Subcutaneous adipose tissue (tissue), 4 donors: ENCODE data around the gene ESRRB. TPM values are rescaled to one million over a fixed set of nuclear protein-coding genes. Genes with fewer than 3 reads are reported as not detected.

Source experiments
- total RNA-seq, 4 donors: library from RNA; depleted of rRNA; stranded (reverse); fragments of >200 nt; gene quantifications; one replicate each; pipeline ENCODE4 v1.1.0, GENCODE V29; 2016
- TF ChIP-seq, protein P1 (sequence below): fragments of 450-650 bp; IDR thresholded peaks from one replicate; pipeline ENCODE4 v1.5.1; 2016; ENCODE audit warnings: low read depth, mild to moderate bottlenecking, control low read depth, antibody characterized with exemption, moderate library complexity

The ESRRB gene
- total RNA-seq, 4 donors from 2014 or later = 0.17 TPM; not detected in 3

GRCh38 chr14:76431538-76431937 lies 55.6 kb downstream of the ESRRB start:
- TF ChIP-seq, protein P1, sequence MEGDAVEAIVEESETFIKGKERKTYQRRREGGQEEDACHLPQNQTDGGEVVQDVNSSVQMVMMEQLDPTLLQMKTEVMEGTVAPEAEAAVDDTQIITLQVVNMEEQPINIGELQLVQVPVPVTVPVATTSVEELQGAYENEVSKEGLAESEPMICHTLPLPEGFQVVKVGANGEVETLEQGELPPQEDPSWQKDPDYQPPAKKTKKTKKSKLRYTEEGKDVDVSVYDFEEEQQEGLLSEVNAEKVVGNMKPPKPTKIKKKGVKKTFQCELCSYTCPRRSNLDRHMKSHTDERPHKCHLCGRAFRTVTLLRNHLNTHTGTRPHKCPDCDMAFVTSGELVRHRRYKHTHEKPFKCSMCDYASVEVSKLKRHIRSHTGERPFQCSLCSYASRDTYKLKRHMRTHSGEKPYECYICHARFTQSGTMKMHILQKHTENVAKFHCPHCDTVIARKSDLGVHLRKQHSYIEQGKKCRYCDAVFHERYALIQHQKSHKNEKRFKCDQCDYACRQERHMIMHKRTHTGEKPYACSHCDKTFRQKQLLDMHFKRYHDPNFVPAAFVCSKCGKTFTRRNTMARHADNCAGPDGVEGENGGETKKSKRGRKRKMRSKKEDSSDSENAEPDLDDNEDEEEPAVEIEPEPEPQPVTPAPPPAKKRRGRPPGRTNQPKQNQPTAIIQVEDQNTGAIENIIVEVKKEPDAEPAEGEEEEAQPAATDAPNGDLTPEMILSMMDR = no peak

DNA sequence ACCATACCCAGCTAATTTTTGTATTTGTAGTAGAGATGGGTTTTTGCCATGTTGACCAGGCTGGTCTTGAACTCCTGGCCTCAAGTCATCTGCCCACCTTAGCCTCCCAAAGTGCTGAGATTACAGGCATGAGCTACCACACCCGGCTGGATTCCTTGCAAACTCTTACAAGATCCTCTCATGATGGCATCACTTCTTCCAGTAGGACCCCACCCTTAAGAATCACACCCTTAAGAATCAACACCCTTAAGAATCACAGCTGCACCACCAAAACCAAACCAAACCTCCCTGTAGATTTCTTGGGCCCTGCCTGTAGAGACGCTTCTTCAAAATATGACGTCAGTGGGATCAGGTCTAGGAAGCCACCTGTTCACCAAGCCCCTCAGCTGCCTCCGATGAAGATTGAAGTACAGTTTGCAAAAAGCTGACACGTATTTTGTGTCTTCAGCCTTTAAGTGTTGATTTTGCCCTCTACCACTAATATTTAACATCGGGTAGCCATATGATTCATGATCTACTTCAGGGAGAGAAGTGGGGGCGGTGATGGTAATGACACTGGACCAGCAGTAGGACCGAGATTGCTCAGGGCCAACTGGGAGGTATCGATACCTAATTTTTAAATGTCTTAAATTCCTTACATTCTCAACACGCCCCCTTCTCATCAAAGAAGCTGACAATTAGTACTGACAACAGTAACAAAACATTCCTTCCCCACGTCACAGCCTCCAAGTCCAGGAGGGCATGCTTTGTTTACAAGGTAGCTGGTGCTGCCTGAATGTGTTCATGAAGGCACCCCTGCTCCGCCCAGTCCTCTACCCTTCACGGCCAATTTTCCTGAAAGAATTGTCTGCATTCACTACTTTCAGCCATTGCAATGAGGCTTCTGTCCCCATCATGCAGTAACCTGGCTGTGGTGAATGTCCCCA lies 57.2 kb downstream of the ESRRB start:
- TF ChIP-seq, protein P1 = no peak

DNA sequence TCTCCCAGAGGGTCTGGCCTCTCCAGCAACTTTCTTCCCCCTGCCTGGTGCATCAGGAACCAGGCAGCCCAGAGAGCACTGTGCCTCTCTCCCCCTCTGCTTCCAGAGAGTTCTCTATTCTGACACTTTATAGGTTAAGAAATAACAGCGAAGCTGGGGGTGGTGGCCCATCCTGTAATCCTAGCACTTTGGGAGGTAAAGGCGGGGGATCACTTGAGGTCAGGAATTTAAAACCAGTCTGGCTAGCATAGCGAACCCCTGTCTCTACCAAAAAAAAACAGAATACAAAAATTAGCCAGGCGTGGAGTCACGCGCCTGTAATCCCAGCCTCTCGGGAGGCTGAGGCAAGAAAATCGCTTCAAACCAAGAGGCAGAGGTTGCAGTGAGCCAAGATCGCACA lies 58.3 kb downstream of the ESRRB start:
- TF ChIP-seq, protein P1 = no peak

DNA sequence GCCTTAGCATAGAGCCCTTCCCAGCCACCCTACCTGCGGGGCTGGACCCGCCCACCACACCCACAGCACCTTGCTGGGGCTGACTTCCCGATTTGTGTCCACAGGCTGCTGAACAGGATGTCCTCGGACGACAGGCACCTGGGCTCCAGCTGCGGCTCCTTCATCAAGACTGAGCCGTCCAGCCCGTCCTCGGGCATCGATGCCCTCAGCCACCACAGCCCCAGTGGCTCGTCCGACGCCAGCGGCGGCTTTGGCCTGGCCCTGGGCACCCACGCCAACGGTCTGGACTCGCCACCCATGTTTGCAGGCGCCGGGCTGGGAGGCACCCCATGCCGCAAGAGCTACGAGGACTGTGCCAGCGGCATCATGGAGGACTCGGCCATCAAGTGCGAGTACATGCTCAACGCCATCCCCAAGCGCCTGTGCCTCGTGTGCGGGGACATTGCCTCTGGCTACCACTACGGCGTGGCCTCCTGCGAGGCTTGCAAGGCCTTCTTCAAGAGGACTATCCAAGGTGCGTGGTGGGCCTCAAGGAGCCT lies 63.4 kb downstream of the ESRRB start:
- TF ChIP-seq, protein P1 = no peak

DNA sequence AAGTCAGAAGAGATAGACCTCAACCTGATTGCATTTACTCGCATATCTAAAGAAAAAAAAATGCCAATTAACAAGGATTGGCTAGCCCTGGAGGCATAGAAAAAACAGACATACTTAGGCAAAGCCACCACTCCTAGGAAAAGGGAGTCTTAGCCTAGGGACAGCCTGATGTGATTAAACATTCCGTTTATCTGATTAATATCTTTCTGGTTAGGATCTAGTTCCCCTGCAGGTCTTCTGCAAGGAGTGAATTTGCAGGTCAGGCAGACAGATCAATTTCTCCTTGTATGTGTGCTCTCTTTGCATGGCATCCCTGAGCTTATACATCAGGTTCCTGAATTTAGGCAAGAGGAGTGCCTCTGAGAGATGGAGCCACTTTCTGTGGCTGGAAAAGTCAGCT lies 70.5 kb downstream of the ESRRB start:
- TF ChIP-seq, protein P1 = no peak

- TF ChIP-seq, protein P1 = no peak
These were observed 71.0 kb downstream of the ESRRB start for GRCh38 chr14:76446921-76447320.

- TF ChIP-seq, protein P1 = no peak
These were observed 74.5 kb downstream of the ESRRB start for GRCh38 chr14:76450476-76450875.
